NB4 (cell line): Measurements from ENCODE around the gene AATK.

Experiments used
- DNase-seq: peaks from one replicate; pipeline ENCODE4 v3.0.0; 2010; ENCODE audit warnings: low read depth
- H3K4me3 ChIP-seq: one replicate; pipeline ENCODE4 v1.5.1; 2011; ENCODE audit warnings: mild to moderate bottlenecking, low read depth, low read length, moderate library complexity
- MYC ChIP-seq: IDR thresholded peaks from 2 replicates; pipeline ENCODE4 v1.6.1; 2011; ENCODE audit warnings: low read depth, low read length
- POLR2A ChIP-seq: IDR thresholded peaks from 2 replicates; pipeline ENCODE4 v1.6.1; 2011; ENCODE audit warnings: mild to moderate bottlenecking; ENCODE audit not compliant: insufficient read length; ENCODE audit errors: extremely low read depth
- TF ChIP-seq, protein P1 (sequence below): IDR thresholded peaks from 2 replicates; pipeline ENCODE4 v1.6.1; 2011; ENCODE audit warnings: low read depth, low read length
- TF ChIP-seq, protein P2 (sequence below): IDR thresholded peaks from one replicate; pipeline ENCODE4 v1.5.1; 2012; ENCODE audit warnings: low read depth, low read length

The AATK gene

DNA sequence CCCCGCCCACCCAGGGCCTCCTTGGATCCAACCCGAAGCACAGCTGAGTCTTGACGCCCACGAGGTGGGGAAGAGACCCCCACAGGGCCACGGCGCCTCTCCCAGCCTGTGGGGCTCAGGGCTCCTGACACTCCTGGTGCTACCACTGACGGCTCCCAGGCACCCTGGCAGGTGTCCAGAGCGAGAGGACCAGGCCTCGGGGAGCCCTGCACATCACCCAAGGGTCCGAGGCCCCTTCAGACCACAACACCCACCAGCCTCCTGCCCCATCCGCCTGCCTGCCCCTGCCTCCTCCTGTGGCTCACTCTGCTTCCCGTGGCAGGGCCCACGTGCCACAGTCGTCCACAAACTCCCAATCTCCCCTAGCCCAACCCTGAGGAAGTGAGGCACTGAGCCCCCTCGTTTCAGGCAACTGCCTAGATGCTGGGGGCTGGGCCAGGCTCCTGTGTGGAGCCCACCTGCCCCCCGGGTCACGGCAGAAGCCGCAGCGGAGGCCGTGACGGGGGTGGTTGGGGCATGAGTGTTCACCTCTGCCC lies 28.3 kb upstream of the AATK start:
- DNase-seq, result no peak
- H3K4me3 ChIP-seq, result no peak overlapping the region
- TF ChIP-seq, protein P1, sequence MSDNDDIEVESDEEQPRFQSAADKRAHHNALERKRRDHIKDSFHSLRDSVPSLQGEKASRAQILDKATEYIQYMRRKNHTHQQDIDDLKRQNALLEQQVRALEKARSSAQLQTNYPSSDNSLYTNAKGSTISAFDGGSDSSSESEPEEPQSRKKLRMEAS, result no peak
- TF ChIP-seq POLR2A, result no peak

DNA sequence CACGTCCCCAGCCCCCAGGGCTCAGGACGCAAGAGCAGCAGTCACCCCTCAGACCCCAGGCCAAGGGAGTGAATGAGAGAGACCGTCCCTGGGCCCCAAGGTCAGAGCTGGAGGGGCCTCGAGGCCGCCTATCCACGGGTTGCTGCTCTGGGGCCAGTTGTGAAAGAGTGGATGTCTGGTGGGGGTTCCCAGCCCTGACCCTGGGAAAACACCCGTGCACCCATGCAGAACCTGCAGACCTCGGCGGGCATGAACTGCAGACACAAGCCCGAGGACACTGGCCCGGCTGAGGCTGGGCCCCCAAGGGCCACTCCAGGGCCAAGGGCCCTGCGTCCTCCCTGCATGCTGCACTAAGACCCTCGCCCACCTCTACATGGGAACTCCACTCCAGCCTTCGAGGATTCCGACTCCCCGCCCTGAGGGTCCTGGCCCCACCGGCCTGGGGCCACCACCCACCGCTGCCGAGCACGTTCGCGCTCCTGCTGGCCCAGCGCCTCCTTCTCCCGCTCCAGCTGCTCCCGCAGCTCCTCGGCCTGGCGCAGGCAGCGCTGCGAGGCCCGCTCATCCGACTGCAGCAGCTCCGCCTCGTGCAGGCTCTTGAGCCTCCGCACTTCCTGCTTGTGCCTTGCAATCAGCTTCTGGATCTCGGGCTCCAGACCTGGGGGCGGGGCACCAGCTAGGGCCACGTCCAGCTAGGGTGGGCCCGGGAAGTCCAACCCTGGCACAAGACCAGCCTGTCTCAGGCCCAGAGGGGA lies 27.6 kb upstream of the AATK start:
- H3K4me3 ChIP-seq, result no peak overlapping the region
- TF ChIP-seq, protein P1, result no peak
- TF ChIP-seq POLR2A (no peak), MYC (no peak)
- TF ChIP-seq, protein P2, sequence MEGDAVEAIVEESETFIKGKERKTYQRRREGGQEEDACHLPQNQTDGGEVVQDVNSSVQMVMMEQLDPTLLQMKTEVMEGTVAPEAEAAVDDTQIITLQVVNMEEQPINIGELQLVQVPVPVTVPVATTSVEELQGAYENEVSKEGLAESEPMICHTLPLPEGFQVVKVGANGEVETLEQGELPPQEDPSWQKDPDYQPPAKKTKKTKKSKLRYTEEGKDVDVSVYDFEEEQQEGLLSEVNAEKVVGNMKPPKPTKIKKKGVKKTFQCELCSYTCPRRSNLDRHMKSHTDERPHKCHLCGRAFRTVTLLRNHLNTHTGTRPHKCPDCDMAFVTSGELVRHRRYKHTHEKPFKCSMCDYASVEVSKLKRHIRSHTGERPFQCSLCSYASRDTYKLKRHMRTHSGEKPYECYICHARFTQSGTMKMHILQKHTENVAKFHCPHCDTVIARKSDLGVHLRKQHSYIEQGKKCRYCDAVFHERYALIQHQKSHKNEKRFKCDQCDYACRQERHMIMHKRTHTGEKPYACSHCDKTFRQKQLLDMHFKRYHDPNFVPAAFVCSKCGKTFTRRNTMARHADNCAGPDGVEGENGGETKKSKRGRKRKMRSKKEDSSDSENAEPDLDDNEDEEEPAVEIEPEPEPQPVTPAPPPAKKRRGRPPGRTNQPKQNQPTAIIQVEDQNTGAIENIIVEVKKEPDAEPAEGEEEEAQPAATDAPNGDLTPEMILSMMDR, result no peak
- no peak for DNase-seq

DNA sequence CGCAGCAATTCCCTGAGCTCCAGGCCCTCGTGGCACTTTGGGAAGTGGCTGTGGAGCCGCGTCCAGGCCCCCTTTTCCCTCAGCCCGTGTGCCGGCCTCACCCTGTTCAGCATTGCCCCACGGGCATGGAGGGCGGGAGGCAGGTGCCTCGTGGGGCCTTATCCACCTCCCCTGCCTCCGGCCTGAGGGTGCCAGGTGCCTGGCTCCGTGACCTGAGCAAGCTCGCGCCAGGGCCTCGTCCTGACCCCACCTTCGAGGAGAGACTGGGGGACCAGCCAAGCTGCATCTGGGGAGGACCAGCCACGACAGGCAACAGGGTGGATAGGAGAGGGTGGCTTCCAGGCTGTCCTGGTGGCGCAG lies 27.0 kb upstream of the AATK start:
- H3K4me3 ChIP-seq, result no peak overlapping the region
- TF ChIP-seq, protein P2, result no peak
- TF ChIP-seq MYC (no peak), POLR2A (no peak)
- TF ChIP-seq, protein P1, result no peak
- no peak for DNase-seq

DNA sequence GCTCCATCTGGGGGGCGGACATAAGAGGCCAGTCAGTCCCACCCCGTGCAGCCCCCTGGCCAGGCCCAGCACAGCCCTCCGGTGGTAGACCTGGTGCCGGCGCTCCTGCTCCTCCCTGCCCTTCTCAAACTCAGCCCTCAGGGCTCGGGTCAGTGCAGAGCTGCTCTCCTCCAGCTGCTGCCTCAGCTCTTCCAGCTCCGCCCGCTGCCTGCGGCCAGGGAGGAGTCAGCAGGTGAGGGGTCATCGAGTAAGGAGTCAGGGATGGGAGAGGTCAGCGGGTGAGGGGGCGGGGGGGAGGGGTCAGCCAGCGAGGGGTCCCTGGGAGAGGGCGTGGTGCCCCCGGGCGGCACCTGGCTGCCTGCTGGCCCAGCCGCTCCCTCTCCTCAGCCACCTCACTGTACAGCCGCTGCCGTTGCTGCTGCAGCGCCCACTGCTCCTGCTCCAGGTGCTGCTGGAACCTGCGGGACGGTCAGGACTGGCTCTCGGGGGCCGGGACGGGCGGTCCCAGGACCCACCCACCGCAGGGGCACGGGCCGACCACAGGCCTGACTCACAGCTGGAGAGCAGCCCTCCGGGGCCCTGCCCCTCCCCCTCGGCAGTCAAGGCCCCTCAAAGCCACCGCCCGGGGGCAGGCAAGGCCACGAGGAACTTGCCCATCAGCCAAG lies 26.5 kb upstream of the AATK start:
- no peak for DNase-seq
- H3K4me3 ChIP-seq, result no peak overlapping the region
- TF ChIP-seq MYC (no peak), POLR2A (no peak)
- TF ChIP-seq, protein P1, result no peak
- TF ChIP-seq, protein P2, result no peak

DNA sequence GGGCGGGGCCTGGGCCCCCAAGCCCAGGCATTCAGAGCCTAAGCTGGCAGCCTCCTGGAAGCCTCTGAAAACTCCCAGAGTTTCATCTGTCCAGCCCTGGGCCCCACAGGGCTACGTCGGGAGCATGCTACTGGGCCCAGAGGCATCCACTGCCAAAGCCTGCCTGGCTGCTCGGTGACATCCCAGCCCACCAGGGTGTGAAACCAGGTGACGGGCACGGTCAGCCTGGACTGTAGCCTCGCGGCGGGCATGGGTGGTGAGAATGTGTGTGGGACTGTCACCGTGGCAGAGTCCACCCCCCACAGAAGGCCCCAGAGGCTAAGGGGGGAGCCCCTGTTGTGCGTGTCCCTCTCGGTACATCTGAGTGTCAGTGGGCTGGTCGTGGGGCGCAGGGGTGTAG lies 25.6 kb upstream of the AATK start:
- DNase-seq, result no peak
- TF ChIP-seq POLR2A (no peak), MYC (no peak)
- TF ChIP-seq, protein P1, result no peak
- TF ChIP-seq, protein P2, result no peak
- no peak overlapping the region for H3K4me3 ChIP-seq

DNA sequence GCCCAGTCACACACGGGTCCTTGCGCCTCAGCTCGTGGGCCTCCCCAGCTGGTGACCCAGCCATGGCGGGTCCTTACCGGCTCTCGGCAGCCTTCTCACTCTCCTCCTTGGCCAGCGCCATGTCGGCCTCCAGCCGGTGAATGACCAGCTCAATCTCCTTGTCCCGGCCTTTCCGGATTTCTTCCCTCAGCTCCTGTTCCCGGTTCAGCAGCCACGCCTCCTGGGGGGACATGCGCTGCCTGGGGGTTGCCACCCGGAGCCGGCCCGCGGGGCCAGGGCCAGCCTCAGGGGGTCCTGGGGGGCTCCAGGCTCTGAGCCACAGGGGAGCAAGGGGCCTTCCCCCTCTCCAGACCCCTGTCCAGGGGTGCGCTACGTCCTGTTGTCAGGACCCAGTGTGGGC lies 25.1 kb upstream of the AATK start:
- no peak for DNase-seq
- TF ChIP-seq, protein P1, result no peak
- TF ChIP-seq POLR2A (no peak), MYC (no peak)
- TF ChIP-seq, protein P2, result no peak
- H3K4me3 ChIP-seq, result no peak overlapping the region
